ENCODE measurements around the gene MRPS25. TPM values are rescaled to one million over a fixed set of nuclear protein-coding genes. Genes with fewer than 3 reads are reported as not detected.
"Not testable (repeated sequence)": the region's sequence is repeated elsewhere in the genome, so short reads cannot be mapped to it uniquely, and the experiment has no call there.

The MRPS25 gene
- total RNA-seq, 1 donor from 2014 or later, result 48.9 TPM

- intact Hi-C loops (cut with DNase I), result no loop called here
- DNase-seq (ENCODE audit: low spot score), result no peak
- ATAC-seq, result peak; percentile 83
These were observed 57.4 kb downstream of the MRPS25 start for GRCh38 chr3:15007681-15008141.

GRCh38 chr3:14999182-14999581 is 65.9 kb downstream of the MRPS25 start:
- intact Hi-C loops (cut with DNase I); DNase-seq (ENCODE audit: low spot score); ATAC-seq: not testable (repeated sequence)

Other genes starting within 250 kb of the MRPS25 start
- 57.4 TPM for gene FGD5, start 246.4 kb downstream of the MRPS25 start, total RNA-seq
- 56.6 TPM for gene NR2C2, start 117.7 kb downstream of the MRPS25 start, total RNA-seq
- 38.9 TPM for gene RBSN, start 33.8 kb upstream of the MRPS25 start, total RNA-seq
- 68.4 TPM for gene CAPN7, start 140.9 kb upstream of the MRPS25 start, total RNA-seq

All from sciatic nerve (tissue), 2 donors.